ENCODE data around the gene C1QTNF12.

The C1QTNF12 gene

DNA sequence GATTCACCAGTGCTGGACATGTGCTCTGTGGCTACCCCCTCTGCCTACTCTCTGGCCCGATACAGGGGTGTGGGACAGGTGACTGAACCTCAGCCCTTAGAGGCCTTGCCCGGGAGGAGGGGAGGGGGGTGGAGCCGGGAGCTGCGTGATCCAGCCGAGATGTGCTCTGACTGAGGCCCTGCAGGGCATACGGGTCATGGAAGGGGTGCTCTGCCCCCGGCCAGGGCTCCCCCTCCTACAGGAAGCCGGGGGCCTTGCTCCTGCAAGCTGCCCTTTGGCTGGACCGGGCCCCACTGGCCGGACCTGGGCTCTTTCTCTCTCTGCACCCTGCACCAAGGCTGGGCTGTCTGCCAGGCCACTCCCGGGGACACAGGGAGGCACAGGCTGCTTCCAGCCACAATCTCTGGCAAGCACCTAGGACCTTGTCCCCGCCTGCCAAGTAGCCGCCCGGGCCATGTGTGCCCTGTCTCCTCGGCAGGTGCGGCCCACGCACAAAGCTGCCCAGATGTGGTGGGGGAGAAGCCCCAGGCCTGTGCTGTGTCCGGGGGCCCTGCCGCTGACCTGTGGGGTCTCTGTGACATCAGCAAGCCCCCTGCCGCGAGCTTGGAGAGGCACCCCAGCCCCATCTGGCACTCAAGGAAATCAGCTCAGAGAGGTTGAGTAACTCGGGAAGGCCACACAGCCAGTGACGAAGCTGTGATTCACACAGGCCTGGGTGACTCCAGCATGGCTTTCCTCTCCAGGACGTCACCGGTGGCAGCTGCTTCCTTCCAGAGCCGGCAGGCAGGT lies 35.2 kb upstream of the C1QTNF12 start:
- no peak for DNase-seq (ENCODE audit: low spot score)

DNA sequence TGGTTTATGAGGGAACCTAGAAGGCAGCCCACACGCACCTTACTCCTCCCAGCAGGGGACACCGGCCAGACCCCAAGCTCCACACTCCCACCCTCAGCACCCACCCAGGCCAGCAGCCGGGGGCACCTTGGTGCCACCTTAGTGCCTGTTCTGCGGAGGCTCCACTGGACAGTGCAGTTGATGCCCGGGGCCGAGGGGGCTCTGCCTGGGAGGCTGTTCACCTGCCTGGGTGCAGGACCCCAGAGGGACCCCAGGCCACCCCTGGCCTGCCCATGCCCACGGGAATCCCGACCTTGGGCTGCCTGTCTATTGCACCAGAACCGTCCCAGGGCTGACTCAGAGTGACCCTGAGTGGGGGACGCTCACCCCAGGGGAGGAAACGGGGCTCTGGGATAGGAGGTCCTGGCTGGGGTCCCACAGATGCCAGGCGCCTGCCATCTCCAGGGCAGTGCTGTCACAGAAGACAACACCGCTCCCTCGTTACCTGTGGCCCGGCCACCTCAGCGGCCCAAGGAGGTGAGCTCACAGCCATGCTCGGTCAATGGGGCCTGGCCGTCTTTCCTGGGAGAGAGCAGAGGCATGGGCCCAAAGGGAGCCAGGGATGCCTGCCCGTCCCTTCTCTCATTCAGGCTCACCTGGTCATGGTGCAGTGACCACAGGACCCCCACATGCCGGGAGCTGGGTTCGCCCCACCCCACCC lies 34.4 kb upstream of the C1QTNF12 start:
- DNase-seq (ENCODE audit: low spot score) = no peak

DNA sequence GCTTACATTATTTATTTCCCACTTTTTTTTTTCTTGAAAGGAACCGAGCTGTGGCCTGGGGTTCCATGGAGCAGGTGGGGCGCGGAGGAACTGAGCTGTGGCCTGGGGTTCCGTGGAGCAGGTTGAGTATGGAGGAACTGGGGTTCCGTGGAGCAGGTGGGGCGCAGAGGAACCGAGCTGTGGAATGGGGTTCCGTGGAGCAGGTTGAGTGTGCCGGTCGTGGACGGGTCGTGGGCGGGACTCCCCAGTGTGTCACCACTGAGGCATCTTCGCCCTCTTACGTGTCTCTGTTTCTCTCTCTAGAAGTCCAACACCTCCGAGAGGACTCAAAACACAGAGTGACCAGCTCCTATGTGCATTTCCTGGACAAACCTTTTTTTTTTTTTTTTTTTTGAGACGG lies 32.5 kb upstream of the C1QTNF12 start:
- DNase-seq (ENCODE audit: low spot score) = no peak

DNA sequence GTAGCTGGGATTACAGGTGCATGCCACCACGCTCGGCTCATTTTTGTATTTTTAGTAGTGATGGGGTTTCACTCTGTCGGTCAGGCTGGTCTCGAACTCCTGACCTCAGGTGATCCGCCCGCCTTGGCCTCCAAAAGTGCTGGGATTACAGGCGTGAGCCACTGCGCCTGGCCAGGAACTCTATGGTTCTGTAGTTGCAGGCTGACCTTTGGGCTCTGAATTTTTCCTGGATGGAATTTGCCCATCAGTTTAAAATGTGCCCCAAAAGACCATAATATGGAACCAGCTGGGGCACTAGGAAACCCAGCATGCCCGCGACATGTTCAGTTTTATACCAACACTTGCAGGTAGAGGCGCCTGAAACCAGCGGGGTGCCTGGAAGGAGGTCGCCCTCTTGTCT lies 32.1 kb upstream of the C1QTNF12 start:
- no peak for DNase-seq (ENCODE audit: low spot score)

DNA sequence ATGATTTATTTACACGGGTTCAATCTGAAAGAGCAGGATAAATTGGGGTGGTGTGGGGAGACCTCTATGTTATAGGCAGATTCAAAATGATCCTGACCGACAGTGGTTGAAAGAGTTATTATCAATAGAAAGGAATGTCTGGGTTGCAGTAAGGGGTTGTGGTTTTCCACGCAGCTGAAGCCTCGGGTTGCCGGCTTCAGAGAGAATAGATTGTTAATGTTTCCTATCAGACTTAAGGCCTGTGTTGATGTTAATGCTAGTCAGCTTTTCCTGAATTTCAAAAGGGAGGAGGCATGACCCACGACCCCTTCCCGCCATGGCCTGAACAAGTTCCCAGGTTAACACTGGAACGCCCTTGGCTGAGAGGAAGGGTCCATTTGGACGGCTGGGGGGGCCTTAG lies 29.3 kb upstream of the C1QTNF12 start:
- no peak for DNase-seq (ENCODE audit: low spot score)

DNA sequence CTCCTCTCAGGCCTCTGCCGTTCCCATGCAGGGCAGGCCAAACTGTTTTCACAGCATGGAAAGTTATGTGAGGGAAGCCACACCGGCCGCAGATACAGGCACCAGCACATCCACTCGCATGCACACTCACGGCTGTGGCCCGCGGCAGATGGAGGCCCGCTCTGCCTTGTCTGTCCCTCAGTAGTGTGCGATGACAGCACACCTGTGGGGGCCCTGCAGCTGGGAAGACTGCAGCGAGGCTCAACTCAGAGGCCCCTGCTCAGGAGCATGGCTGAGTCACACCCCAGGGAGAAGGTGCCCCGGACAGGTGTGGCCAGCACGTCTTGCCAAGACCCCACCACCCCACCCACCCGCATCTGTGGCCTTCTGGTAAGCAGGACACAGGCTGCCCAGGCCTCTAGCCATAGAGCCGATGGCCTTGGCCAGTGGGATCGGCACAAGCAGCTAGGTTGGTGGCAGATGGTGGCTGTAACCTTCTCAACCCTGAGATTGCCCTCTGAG lies 28.5 kb upstream of the C1QTNF12 start:
- no peak for DNase-seq (ENCODE audit: low spot score)

DNA sequence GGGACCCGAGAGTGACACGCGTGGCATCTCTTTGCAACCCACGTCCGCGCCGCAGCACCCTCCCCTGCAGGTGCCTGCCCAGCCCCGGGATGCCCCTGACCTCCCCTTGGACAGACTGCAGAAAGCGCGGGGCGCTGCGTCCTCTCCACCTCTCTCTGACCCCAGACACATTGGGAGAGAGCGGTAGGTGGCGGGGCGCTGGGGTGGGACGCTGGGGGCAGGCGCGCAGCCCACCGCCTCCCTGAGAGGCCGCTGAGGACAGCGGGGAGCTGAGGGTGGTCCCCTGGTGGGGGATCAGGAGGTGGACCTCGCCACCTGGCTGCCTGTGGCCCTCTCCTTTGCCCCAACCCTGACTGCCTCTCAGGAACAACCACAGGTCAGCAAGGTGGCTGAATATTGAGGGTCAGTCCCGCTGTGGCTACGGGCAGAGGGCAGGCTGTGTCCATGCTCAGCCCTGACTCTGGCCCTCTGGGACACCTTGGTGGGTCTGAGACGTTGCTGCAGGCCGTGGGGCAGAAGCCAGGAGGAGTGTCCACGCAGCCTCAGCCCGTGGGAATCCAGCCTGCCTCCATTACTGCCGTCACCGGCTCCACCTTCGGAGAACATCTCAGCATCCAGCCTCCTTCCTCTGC lies 27.9 kb upstream of the C1QTNF12 start:
- no peak for DNase-seq (ENCODE audit: low spot score)

DNA sequence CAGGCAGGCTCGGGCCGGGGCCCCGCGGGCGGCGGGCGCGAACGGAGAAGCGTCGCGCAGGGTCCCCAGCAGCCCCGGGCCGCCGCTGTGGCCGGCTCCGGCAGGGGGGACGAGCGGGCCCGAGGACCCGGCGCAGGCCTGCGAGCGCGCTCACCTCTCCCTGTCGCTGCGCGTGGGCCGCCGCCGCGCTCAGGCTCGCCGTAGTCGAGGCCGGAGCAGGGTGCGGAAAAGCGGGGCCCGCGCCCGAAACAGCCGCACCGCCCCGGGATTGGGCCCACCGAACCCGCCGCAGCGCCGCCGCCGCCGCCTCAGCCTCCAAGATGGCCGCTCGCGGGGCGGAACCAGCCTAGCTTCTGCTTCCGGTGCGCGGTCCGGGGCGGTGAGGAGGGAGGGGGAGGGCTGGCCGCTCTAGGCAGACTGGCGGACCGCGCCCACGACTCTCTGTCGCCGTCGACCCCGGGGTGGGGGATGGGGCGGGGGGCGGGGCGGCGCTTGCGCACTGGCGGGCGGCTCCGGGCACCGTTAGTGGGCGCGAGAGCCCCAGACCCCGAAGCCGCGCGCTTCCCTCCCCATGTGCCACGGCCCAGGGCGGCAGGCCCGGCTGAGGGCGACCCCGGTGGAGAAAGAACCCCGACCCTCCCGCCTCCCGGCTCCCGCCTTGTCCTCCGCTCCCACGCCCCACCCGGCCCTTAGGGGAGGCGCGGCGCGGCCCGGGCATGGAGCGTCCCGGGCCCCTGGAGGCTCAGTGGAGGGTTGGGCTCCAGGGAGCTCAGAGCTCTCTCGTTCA lies 27.2 kb upstream of the C1QTNF12 start, which contains the start of gene UBE2J2:
Gene UBE2J2 (minus strand): TSS at position 343 of the 787 bp plus-strand sequence. CDS start 5,862 bp downstream, outside the sequence.
- DNase-seq (ENCODE audit: low spot score) = peak; percentile 91

DNA sequence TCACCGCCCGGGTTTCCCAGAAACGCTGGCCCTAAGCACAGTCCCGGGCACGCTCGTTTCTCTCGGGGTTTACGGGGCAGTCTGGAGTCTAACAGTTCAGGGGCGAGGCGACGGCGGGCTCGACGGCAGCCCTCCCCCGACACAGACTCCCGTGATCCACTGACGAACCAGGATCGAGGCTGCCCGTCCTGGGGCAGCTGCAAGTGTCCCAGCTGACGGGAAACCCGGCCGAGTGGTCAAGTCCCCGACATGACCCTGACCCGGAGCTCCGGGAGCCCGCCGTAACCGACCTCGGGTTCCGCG lies 26.6 kb upstream of the C1QTNF12 start:
- DNase-seq (ENCODE audit: low spot score) = no peak

DNA sequence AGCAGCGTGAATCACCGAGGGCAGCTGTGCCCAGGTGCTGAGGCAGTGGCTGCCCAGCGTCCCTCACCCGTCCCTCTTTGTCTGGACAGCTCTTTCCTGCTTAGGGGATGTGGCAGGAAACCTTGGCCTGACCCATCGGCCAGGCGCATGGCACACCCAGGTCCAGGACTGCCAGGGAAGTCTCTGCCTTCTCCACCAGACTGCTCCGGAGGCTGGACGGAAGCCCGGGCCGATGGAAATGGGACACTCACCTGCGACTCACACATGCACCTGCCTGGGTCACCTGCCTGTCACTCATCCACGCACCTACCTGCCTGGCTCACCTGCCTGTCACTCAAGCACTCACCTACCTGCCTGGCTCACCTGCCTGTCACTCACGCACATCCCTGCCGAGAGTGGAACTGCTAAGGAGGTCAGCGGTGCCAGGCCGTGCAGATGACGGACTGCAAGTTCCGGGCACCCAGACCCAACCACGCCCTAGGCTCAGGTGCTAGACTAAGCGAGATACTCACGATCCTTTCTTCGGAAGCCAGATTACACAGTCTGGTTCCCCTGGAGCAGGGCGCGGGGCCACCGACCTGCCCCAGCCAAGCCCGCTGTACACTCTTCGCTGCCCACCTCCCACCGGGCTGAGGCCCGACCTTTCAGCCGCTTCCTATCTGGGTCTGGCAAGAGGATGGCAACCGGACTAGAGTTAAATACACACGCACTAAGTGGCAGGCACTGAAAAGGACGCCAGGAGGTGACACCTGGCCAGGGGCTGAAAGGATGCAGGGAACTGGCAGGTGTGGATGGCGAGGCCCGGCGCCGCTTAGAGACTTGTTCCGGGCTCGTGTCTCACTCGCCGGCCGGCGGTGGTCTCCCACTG lies 26.1 kb upstream of the C1QTNF12 start:
- DNase-seq (ENCODE audit: low spot score) = no peak

DNA sequence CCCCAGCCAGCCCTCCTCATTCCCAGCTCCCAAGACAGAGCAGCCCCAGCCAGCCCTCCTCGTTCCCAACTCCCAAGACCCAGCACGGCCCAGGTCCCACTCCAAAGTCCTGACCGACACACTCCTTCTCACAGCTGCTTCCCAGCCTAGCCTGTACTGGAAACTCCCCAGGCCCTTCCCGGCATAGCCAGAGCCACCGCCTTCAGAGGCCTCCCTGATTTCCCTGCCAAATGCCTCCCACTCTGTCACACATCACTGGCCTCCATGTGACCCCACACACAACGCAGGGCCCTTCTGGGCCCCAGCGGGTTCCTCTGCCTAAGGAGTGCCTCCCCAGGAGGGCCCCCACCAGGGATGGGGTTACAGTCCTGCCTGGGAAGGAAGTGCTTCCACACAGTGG lies 24.3 kb upstream of the C1QTNF12 start:
- no peak for DNase-seq (ENCODE audit: low spot score)

DNA sequence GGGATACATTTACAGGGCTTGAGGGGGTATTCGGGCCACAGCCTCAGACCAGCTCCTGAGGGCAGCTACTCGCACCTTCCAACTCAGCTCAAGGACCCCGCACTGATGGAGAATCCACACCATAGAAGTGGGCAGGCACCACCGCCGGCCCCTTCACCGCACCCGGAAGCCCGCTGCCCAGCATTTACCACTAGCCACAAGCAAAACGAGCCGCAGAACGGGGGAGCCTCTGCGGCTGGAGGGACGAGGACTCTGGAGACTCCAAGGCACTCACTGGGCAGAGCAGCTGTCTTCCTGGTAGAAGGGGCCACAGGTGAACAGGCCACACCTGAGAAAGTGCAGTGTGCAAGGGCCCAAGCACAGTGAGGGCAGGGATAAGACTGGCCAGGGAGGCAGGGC lies 21.8 kb upstream of the C1QTNF12 start:
- DNase-seq (ENCODE audit: low spot score) = no peak

DNA sequence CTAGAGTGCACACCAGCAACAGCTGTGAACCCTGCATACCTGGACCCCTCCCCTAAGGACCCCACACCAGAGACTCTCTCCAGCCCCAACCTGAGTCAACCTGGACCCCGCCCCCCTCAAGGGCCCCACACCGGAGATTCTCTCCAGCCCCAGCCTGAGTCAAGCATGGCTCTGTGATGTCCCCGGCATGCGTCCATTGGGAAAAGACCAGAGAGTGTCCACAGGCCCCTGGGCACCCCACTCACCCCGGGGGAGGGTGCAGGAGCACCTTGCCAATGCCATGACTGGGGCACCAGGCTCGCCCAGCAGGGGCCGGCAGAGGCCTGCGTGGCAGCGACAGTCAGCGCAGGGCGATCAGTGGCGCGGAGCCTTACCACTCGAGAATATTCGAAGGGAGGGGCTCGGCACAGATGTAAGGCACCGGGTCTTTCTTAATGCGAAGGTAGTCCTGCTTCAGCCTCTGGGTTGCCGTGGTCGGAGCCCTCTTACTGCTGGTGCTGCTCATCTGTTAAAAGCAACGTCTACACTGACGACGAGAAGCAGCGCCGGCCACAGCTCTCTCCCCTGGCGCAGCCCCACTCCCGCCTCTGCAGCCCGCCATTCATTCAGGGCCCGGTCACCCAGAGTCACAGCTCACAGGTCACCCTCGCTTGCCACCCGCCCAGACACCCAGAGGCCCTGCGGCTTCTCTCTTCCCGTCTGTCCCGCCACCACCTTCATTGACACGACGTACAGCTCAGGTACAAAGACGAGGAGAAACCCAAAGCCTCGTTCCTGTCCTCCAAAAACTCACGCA lies 21.2 kb upstream of the C1QTNF12 start:
- no peak for DNase-seq (ENCODE audit: low spot score)

DNA sequence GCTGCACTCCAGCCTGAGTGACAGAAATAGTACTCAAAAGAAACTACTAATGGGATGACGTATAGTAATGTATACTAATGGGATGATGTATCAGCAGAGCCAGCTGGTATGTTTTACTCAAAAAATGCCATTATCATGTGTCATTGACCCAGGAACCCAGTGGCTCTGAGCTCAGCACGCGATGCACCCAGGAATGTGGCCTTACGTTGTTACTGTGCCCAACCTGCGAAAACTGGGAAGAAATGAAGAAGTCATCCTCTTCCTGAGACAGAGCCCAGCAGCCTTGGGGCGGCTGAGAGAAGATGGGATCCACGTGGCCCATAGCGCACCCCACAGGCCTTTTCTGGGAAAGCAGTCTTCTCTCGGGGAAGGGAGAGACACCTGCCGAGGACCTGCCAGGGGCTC lies 18.3 kb upstream of the C1QTNF12 start:
- DNase-seq (ENCODE audit: low spot score) = no peak

DNA sequence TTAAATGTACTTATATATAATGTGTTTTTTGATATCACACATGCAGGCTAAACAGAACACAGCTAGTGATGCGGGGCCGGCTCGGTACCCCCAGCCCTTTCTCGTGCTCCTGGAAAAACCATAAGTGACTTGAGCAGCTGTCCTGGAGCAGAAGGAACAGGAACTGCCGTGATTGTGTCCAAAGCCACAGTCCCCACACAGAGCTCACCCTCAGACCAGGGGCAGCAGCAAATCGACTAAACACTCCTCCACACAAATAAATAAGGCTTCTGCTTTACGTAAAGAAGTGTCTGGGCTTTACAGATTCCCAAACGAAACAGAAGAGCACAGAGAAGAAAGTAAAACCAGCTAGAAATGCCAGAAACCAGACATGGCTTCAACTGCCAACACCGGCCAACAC lies 17.5 kb upstream of the C1QTNF12 start:
- DNase-seq (ENCODE audit: low spot score) = no peak

DNA sequence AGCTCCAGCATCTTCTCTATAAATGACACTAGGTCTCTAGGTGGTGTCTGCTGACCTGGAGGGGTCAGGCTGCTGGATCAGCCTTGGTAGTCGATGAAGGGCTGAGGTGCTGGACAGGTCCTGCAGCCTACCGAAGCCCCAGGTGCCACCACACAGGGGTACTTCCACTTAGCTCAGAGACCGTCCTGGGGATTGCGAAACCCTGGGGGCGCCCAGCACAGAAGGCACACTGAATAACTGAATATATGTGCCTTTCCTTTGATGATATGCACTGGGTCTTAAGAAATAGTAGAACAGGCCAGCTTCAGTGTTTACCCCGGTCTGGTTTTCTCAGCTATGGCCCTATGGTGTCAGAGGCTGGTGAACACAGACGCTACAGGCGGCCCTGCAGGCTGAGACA lies 16.2 kb upstream of the C1QTNF12 start:
- DNase-seq (ENCODE audit: low spot score) = no peak

DNA sequence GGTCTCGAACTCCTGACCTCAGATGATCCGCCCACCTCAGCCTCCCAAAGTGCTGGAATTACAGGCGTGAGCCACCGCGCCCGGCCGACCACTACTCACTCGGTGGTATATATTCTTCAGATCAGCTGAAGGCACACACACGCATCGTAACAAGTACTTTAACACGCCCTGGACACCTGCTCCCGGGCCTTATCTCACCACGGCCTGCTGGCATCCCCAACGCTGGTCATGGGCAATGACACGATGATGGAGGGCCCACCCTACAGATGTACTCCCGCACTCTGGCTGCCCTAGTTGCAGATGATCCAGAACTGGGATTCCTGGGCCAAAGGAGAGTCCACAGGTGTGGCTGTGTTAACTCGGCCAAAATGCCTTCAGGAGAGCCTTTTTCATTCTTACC lies 15.5 kb upstream of the C1QTNF12 start:
- DNase-seq (ENCODE audit: low spot score) = no peak

DNA sequence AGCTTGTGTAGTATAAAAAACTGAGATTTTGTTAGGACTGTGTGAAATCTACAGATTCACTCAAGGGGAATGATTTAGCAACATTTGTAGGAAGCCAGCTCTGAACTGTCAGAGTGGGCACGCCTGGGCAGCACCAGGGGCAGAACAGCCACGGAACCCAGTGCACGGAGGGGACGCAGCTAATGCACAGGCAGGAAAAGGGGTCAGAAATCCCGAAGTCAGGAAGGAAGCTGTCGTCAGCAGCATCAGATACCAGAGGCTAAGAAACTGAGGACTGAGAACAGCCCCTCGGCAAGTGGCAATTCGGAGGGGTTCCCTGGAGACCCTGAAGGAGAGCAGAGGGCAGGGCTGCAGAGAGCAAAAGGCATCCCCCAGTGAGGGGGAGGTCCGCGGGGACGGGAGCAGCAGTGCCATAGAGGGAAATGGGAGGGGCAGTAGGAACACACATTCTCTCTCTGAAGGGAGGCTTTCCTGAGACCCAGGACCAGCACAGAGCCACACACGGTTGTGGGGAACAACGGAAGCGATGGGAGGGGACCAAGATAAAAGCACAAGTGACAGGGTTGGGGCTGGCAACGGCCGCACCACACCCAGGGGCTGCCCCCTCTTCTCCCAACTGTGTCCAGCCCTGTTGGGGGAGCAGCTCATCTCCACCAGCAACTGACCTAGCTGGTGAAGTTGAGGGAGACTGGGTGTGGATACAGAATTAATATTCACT lies 14.5 kb upstream of the C1QTNF12 start:
- DNase-seq (ENCODE audit: low spot score) = no peak

DNA sequence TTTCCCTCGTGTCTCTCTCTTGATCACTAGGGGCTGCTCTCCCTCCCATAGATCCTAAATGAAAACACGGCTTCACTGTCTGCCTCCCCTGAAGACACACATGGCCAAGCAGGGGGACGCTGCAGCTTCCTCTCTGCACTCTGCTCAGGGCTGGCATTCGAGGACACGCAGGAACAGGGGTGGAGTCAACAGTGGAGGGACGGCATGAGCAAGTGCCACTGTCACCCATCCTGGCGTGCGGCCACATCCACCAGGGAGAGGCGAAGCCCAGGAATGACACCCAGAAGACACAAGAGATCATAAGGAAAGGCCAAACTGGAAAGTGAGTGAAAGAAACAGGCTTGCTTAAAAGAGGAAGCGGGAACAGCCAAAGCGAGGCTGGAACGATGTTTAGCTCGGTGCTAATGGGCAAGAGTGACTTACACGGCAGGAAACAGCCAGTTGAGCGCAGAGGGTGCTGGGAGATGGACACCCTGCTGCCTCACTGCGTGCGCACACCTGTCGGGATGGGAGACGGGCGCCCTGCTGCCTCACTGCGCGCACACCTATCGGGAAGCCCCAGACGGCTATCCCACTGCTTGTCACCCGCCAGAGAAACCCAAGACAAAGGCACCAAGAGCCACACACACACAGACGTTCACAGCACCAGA lies 13.6 kb upstream of the C1QTNF12 start:
- no peak for DNase-seq (ENCODE audit: low spot score)

Measured in CD4-positive, alpha-beta T cell treated with Interleukin-15 for 4 hours (primary cell).